Anterior cingulate cortex (tissue), 58 donors: Measurements from ENCODE around the gene CD101.
A peak's percentile ranks its signal among the peaks of the same experiment; 100 is the strongest.

Experiments used
- DNase-seq, 58 donors: peaks; one replicate each; lab custom pipeline; 2025; lab: John Stamatoyannopoulos, UW

CD101 gene

DNA sequence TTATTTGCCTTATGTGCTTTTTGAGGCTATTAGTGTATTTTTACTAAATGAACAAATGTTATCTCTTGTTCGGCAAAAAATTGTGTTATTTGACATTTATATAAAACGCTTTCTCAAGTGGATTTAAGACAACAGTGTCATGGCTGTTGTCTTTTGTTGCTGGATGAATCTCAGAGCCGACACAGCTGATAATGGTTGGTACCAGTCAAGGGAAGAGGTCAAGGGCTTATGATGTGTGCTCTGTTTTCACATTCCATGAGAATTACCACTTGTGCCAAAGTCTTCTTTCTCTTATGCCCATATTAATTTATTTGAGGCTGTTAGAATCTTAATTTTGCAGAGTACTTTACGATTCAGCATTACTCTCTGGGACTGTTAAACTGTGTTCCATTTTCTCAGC lies 17.9 kb upstream of the CD101 start:
- no peak for DNase-seq

DNA sequence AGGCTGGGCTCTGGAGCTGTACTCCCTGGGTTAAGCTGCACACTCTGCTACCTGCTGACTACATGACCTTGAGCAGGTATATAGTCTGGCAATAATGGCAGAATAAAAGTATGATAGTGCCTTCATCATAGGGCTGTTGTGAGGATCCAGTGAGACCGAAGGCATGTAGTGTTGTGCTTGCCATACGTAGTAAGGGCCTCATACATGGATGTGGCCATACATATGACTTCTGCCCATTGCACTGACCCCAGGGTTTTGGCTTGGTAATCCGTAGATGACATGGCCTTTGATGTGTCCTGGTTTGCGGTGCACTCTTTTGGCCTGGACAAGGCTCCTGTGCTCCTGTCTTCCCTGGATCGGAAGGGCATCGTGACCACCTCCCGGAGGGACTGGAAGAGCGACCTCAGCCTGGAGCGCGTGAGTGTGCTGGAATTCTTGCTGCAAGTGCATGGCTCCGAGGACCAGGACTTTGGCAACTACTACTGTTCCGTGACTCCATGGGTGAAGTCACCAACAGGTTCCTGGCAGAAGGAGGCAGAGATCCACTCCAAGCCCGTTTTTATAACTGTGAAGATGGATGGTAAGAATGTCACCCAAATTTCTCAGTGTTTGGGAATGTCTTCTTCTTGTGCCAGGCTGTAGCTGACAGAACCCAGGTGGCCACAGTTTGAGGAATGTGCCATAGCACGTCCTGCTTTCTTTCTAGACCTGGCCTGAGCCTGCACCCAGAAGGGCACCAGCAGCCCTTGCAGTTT lies 17.0 kb upstream of the CD101 start:
- no peak for DNase-seq

DNA sequence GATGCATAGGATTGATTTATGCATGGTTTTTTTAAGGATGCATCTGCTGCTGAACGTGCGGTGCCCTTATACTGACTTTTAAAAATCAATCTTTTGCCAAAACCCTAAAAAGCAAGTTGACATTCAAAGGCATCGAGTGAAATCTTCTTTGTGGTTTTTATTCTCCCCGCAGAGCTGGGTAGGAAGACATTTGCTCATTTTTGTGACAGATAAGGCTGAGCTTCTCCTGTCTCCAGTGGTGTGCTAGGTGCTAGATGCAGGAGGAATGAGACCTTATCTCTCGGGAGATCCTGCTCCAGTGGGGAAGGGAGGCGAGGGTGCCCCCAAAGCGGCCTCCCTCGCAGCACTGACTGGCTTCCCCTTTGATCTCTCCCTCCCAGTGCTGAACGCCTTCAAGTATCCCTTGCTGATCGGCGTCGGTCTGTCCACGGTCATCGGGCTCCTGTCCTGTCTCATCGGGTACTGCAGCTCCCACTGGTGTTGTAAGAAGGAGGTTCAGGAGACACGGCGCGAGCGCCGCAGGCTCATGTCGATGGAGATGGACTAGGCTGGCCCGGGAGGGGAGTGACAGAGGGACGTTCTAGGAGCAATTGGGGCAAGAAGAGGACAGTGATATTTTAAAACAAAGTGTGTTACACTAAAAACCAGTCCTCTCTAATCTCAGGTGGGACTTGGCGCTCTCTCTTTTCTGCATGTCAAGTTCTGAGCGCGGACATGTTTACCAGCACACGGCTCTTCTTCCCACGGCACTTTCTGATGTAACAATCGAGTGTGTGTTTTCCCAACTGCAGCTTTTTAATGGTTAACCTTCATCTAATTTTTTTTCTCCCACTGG lies 14.9 kb upstream of the CD101 start:
- peak in 1 of 58 donors; percentile 8 for DNase-seq

GRCh38 chr1:116987256-116987555 lies 14.4 kb upstream of the CD101 start:
- DNase-seq: no peak

GRCh38 chr1:116988248-116988647 lies 13.3 kb upstream of the CD101 start:
- no peak for DNase-seq

- DNase-seq: no peak
These were observed 12.7 kb upstream of the CD101 start for GRCh38 chr1:116988908-116989307.

GRCh38 chr1:116989835-116990234 lies 11.7 kb upstream of the CD101 start:
- DNase-seq: no peak

- peak in 16 of 58 donors; percentile 4 to 50 (median 28) for DNase-seq
These were observed 10.9 kb upstream of the CD101 start for GRCh38 chr1:116990612-116991151.

DNA sequence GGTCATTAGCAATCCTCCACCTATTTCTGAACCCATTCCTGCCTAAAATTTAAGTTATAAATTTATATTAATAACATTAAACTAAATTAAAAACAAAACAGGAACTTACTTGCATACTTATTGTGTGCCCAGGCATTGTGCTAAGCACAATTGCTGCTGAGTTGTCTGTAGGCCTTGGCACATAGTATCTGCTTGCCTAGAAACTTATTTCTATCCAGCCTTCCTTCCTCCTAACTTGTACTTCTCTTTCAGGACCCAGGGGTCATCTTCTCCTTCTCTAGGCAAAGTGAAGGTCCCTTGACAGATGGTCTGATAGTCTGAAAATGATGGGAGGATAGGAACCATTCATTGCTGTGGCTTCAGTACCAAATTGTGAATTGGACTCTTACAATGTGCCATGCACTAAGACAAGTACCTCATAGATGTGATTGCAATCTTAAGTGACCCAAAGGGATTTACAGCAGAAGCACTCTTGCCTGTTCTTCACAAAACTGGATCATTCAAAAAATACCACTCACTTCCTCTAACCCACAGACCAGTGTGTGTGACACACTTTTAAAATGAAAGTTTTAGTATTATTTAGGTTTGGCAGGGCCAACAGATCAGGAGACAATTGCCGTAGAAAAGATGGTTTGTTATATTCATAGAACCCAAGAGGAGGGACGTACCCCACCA lies 10.3 kb upstream of the CD101 start:
- DNase-seq: no peak

GRCh38 chr1:116991918-116992317 lies 9.6 kb upstream of the CD101 start:
- no peak for DNase-seq

GRCh38 chr1:116993286-116993685 lies 8.3 kb upstream of the CD101 start:
- no peak for DNase-seq

GRCh38 chr1:116994411-116994810 lies 7.1 kb upstream of the CD101 start:
- no peak for DNase-seq

DNA sequence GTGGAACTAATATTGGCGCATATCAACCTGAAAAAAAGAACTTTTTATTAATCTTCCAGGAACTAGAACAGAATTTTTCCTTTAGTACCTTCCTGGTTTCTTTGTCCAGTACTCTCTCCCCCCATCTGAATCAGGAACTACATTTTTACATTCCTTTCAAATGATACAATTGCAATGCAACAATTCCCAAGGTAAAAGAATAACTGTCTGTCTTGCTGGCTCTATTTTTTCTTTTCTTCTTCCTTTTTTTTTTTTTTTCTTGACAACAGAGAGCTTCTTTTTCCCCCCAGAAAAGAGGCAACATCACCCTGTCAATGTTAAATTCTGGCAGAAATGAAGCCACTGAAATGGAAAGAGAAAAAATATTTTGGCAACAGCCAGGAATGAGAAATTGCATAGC lies 4.5 kb upstream of the CD101 start:
- DNase-seq: no peak

GRCh38 chr1:116997636-116998035 lies 3.9 kb upstream of the CD101 start:
- no peak for DNase-seq

DNA sequence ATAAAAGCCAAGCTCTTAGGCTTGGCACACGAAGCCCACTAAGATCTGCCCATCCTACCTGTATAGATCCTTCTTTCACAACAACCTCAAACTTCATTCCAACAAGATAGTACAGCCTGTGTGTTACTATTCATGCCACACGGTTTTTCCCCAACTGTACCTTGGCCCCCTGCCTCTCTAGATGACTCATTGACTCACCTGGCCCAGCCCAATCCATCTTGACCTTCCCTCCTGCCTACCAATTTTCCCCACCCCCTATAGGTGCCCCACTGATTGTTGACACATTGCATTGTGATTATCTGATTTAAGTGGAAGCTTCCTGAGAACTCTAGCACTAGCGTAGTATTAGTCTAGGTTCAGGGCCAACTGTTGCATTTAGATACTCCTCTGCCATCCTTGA lies 2.0 kb upstream of the CD101 start:
- no peak for DNase-seq

- no peak for DNase-seq
These were observed 1.4 kb upstream of the CD101 start for GRCh38 chr1:117000142-117000541.

DNA sequence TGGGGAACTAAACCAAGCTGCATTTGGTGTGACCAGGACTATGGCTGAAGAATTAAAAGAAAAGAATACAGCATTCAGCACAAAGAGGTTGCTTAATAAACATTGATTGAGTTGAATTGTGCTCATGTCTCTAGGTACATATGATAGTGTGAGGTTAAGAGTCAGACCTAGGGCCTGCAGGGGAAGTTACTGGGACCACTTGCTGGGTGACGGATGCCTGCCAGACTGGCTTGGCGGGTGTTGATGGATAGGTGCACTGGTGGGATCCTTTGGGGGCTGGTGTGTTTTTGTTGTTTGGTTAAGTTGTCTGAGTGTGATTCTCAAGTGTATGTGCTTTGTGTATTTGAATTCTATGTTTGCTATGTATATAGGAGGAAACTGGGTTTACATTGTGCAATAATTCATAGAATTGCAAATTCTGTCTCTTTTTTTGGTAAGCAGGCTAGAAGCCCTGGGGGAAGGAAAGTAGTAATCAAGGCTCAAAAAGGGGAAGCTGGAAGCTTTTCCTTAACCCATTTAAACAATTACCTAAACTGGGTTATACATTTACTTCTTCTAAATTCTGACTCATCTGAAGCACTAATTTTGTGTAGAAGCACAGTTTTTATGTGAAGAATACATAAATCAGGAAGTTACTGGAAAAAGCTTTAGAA lies 1.8 kb downstream of the CD101 start:
- no peak for DNase-seq

- DNase-seq: no peak
These were observed 6.1 kb downstream of the CD101 start for GRCh38 chr1:117007719-117008013.

DNA sequence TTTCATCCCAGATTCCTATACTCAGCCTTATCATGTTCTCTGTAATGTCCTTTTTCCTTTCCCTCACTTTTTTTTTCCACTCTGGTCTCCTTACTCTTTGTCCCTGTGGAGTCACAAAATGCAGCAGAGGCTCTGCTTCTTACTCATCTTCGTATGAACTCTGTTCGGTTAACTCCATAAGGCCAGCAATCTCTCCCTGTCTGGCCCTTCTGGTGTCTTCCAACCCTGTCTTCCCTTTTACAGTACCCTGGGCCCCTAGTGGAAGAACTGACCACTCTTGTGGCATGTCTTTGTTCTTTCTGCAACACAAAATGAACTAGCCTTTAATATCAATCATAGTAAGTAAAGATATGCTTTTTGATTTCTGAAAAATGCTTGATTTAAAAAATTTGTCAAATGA lies 7.1 kb downstream of the CD101 start:
- DNase-seq: no peak

DNA sequence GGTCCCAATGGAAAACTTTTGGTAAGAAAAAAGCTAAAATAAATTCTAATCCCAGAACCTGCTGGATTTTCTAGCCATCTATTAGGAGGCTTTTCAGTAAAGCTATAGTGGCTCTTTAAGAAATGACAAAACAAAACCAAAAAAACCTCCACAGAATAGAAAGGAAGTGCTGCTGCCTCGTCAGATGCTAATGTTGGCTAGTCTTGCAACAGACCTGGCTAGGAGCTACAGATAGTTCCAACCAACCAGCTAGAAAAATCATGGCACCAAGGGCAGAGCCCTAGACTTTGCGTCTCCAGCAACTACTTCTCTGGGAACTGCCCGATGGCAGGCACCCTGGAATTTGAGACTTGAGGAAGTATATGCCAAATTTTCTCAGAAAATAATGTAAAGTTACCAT lies 7.6 kb downstream of the CD101 start:
- DNase-seq: no peak
